M059J (cell line): ENCODE data around the gene PDE11A. TPM values are rescaled to one million over a fixed set of nuclear protein-coding genes. Genes with fewer than 3 reads are reported as not detected.
"Not testable (repeated sequence)": the region's sequence is repeated elsewhere in the genome, so short reads cannot be mapped to it uniquely, and the experiment has no call there.

Source experiments
- DNase-seq: peaks from one replicate; pipeline ENCODE4 v3.0.0-alpha.2; 2012; ENCODE audit warnings: low read depth
- total RNA-seq: library from RNA; depleted of rRNA; stranded (reverse); fragments of >200 nt; shearing (Covaris generic); gene quantifications from 2 replicates; pipeline ENCODE4 v1.2.3, GENCODE V29; 2014; rRNA removed

PDE11A gene
- total RNA-seq, result 0.49 and 2.0 TPM in 2 replicates

DNA sequence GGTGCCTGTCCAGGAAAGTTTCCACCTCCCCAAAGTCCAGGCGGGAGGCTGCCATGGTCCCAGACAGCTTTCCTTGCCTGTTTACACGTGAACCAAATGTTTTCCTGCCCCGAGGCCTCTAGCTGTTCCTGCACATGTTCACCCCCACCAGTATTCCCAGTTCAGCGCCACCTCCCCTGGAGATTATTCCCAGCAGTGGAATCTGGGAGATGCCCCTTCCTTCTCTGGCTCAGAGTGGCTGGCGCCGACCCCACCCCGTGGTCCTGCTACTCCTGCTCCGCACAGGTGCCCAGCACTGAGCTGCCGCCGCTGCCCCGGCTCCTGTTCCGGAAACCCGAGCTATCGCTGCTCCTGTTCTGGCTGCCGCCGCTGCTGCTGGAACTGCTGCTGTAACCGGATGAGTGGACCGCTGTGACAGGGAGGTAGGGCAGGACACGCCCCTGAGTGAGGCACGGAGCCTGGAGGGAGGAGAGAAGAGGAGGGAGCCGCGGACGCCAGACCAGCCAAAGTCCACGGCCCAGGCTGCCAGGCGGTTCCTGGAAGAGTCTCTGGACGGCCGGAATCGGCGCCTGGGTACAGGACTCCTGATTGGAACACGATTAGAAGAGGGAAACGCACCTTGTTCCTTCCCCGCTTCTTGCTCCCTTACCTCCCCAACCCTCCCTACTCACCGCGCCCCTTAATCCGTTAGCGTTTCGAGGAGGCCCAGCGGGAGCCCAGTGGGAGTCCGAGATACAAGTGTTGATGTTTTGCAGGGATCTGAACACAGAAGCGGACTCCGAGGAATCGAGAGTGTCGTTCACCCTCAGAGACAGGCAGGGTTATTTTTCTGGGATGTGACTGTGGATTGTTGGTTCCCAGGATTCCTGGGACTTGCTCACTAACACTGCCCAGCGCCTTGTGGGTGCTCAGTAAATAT lies at the start of gene PDE11A:
Gene PDE11A (minus strand): TSS at position 395 of the 919 bp plus-strand sequence. CDS start 340 bp downstream, at position 55.
- DNase-seq, result peak; percentile 89

DNA sequence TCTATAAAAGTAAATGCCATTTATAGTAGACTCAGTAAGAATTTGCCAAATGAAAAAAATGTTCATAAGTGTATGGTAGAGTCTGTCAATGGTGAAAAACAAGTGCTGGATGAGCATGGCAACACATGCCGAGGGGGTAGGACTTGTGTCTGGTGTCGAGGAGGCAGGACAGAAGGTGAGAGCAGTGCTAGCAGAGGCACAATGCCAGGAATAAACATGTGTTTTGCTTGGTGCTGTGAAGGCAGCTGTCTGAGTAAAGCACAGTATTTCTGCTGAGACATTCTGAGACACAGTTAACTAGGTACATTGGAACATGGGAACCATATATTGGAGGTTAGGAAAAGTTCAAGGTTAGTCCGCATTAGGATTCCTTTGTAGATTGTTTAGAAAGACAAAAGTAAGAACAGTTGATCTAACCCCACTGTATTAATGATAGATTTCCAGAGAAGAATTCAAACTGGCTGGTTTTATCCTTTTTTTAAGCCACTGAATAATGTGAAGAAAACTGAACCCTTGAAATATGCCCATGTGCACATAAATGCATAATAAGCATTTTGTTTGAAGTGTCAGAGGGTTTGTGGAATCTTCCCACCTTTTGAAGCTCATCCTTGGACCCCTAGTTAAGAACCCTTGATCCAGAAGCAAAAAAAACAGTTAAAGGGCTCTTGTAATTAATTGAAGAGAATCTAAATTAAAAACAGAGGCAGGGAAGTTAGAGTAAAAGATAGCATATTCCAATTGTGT lies 46.8 kb upstream of the PDE11A start:
- no peak for DNase-seq

DNA sequence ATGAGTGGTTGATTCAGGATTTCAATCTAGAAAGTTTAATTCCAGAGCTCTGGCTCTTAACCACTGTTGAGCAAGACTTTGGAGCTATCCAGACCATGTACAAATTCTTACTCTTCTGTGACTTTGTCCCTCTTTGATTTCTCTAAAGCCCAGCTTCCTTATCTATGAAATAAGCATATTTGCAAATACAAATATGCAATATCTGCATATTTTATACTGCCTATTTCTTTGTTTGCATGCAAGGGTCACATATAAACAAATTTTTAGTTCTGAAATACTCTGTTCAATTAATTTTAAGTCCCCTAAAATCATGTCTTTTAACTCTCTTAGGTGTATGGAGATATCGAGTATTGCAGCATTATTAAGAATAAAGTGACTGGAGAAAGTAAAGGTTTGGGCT lies 45.1 kb upstream of the PDE11A start:
- no peak for DNase-seq

DNA sequence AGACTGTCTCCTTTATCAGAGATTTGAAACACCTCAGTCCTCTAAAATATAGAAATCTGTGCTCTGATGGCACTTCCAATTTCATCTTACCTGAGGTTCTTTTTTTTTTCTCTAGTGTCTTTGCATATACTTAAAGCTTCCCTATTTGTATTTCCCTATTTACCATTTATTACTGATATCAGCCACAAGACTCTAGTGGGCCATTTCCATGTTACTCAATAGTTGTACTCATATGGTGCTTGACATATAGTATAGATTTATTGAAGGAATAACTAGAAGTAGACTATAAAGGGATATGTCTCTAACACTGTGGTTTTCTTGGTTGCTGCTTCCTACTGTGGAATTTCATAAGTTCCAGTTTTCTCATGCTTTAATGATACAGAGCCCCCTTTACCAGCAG lies 42.7 kb upstream of the PDE11A start:
- no peak for DNase-seq

DNA sequence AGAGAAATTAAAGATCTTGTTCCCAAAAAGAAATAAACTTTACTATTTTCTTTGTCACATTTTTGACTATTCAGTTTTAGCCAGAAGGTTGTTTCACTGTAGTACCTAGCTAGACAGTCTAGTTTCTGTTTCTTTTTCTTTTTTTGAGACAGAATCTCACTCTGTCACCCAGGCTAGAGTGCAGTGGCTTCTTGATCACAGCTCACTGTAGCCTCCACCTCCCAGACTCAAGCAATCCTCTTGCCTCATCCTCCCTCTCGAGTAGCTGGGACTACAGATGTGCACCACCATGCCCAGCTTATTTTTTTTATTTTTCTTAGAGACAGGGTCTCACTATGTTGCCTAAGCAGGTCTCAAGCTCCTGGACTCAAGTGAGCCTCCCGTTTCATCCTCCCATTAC lies 41.9 kb upstream of the PDE11A start:
- no peak for DNase-seq

DNA sequence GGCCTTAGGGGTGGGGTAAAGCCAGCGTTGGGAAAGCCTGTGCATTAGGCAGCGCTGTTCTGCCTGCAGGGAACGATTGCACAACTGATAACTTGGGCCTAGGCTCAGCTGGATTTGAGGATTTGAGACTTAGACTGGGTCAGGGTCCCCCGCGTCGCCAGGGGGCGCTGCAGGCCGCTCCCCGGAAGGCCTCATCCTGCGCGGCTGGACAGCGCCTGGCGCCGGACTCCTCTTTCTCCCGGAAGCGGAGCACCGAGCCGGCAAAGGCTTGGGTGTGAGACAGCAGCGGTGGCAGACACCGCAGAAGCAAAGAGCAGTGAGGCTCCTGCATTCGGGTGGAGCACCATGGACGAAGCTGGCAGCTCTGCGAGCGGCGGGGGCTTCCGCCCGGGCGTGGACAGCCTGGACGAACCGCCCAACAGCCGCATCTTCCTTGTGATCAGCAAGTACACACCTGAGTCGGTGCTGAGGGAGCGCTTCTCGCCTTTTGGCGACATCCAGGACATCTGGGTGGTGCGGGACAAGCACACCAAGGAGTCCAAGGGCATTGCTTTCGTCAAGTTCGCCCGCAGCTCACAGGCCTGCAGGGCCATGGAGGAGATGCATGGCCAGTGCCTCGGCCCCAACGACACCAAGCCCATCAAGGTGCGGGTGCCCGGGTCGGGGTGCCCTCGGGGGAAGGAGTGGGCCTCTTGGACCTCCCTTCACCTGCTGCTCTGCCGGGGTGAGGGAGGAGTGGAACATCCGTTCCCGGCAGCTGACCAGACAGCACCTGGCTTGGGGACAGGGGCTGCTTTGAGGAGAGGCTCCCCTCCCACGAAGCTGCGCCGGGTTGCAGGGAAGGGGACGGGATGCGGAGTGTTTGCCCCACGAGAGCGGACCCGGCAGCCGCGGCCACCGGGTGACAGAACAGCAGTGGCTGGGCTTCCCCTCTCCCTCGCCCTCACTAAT lies 39.9 kb upstream of the PDE11A start, which contains the start of gene RBM45:
Gene RBM45 (plus strand): TSS at position 236 of the 951 bp plus-strand sequence. CDS start 110 bp downstream, at position 346.
- peak; percentile 89 for DNase-seq

DNA sequence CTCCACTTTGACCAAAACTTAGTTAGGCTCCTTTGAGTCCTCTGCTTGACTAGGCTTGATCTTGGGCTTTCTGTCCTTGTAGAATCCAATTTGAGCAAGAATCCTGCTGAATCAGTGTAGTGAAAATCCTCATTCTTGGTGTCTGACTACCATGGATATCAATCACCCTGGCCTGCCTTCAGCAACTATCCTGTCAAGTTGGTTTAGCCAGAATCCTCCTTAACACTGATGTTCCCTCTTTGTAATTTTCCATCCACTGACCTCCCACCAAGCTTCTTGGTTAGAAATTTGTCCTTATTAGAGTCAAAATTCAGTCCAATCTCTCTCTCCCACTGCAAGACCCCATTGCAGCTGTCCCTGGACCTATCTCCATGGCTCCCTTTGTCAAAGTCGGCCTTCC lies 39.2 kb upstream of the PDE11A start:
- no peak for DNase-seq

DNA sequence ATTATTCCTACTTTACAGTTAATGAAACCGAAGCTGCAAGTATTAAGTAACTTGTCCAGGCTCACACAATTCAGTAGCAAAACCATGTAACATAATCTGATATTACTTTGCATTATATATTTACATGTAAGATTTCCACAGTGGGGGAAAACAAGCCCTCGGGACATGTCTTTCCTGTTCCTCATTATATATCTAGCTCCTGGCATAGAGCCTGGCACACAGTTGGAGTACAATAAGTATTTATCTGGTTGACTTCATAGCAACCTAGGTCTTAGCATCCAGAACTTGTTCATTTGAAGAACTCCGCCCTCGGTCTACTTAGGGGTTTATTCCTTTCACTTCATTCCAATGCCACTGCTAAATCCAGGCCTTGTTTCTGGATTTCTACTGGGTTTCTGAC lies 38.1 kb upstream of the PDE11A start:
- DNase-seq, result no peak

DNA sequence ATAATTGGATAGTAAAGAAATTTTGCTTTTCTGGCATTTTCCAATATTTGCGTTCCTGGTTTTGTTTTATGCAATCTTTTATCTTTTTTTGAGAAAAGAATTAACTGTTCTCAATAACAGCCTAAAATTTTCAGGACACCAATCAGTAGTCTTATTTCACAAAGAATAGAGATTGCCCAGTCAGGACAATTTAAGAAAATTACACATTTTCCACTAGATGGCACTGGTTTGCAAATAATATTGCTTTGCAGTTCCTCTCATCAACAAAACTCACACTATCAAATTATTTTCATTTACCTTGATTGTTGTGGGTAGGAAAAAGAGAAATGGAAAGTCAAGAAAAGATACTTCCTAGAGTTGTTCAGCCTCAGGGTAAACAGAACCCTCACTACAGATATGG lies 37.2 kb upstream of the PDE11A start:
- peak; percentile 43 for DNase-seq

DNA sequence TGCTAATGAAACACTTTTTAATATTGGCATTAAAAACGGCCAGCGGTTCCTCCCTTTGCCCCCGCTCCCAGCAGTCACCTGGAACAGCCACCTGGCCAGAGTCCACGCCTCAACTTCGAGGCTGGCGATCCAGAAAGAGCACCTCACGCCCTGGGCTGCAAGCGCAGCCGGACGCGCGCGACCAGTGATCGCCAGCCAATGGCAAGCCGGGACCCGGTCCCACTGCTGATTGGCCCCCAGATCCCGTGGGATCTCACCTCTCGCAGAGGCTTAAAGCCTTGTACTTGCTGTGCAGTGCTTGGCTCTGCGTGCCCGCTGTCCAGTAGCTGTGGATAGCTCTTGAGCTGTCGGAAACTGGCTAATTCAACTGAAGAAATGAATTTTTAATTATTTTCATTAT lies 35.6 kb upstream of the PDE11A start:
- no peak for DNase-seq

DNA sequence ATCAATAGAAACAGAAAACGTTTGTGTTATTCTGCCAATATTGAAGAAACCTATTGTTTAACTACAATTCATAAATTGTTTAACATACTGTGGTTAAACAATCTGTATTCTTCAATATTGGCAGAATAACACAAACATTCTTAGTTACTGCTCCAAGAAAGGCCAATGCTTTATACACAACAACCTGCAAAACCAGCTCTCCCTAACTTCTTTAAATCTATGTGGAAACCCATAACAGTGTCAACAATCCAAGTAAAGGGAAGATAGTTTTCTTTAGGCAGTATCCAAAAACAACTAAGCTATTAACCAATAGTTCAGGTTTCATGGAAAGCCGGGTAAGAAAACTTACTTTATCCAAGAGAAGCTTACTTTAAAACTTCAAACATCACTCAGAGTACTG lies 33.5 kb upstream of the PDE11A start:
- no peak for DNase-seq

DNA sequence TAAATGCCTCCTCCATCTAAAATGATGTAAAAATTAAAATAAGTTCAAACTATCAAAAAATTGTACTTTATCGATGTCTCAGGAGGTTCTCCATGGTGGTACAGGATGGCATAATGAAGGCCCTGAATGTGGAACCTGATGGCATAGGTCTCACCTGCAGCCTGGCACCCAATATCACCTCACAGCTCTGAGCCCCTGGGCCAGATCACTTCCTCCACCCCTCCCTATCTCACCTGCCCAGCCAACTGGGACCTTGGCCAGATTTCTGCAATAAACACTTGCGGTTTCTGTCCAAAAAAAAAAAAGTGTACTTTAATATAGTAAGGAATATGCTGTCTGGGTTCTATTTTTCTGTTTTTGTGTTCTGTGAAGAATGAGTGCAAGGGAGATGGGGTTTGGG lies 33.0 kb upstream of the PDE11A start:
- DNase-seq, result no peak

DNA sequence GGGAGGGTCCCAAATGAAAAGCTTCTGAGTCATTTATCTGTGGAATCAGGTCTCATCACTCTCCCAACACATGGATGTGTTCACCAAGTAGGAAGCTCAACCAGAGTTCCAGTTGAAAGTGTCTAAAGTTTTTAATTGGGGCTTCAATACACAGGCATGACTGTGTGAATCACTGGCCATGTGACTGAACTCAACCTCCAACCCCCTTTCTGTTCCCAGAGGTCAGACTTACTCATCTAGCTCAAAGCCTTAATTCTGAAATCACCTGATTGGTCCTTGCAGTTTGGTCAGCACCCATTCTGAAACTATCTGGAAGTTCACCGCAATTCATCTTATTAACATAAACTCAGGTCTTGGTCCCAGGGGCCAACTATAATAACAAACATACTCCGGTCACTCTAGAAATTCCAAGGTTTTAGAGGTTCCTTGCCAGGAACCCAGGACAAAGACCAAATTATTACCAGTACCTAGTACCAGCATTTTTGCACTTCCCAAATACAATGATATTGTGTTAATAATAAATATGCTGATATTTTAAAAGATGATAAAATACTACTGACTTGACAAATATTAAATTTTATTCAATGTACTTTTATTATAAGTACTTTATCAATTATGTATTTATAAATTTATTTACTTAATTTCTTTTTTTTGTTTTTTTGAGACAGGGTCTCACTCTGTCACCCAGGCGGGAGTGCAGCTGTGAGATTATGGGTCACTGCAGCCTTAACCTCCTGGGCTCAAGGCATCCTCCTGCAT lies 28.9 kb upstream of the PDE11A start:
- peak; percentile 19 for DNase-seq

DNA sequence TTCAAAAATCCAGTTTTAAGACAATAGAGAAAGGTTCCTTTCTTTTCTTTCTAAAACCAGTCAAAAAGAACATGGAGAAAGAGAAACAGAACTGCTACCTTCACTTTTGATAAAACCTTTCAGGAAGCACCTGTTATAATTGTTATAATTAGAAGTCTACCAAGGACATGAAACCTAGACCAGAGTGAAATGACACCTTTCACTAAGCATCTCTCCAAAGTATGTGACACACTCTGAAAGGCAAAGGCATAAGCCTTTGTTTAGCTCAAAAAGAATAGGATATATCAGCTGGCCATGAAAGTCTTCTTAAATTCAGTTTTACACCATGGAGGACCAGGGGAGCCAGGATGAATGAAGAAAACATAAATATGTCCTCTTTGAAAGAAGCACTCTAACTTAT lies 20.9 kb upstream of the PDE11A start:
- no peak for DNase-seq

DNA sequence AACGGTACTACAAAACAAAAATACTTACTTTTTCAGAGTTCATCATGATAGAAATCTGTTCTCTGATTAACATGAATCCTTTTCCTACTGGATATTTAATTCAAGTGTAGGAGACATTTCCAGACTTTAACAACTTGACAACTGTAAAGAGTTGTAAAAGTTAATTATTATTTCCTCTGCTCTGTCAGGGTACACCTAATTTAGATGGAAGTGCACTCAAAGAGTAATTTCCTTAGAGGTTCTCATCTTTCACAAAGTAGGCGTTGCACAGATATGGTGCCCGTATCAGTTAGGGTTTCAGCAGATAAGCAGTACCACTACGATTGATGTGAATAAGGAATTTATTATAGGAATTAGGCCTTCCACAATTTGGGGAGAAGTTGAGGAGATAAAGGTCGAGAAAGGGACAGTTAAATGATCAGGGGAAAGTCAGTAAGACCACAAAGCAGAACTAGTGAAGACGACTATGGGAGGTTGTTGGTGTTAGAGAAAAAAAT lies 16.2 kb upstream of the PDE11A start:
- DNase-seq, result no peak

DNA sequence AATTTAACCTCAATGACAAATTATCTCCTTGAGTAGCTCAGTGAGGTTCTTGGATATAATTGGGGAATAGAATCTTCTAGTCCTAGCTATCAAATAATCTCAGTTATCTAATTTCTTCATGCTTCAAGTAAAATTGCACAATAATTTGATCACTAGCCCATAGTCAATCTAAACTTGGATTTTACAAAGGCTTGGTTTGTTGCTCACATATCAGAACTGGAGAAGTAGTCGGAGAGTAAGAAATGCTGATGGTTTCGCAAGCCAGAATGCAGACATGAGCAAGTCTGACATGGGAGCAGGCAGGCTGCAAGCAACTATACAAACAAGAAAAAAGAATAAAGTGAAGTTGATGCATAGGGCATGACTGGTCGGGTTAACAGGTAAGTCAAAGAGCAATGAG lies 11.7 kb upstream of the PDE11A start:
- no peak for DNase-seq

DNA sequence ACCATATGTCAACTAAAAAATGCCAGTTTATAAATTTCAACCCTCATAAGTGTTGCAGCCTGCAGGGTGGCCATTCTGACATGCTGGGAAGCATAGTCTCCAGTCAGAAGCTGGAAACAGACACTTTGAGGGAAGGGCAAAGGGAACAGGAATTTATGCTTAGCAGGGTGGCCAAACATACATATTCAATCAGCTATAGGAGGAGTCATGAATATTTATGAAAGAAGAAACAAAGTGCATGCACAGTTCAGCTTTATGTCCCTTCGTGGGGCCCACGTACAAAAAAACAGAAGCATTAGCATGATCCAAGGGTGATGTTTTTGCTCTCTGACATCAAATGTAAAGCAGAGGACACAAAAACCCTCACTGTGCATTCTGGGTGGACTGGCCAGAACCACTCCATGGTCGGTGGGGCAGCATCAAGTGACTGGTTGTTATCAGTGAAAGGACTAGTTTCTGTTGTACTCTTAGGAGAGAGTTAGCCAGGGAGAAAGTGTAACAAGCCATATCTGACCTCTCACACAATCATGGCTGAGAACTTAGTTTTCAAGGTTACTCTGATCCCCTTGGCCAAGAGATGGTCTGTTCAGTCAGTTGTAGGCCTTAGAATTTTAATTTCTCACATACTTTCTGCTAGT lies 9.9 kb upstream of the PDE11A start:
- no peak for DNase-seq

DNA sequence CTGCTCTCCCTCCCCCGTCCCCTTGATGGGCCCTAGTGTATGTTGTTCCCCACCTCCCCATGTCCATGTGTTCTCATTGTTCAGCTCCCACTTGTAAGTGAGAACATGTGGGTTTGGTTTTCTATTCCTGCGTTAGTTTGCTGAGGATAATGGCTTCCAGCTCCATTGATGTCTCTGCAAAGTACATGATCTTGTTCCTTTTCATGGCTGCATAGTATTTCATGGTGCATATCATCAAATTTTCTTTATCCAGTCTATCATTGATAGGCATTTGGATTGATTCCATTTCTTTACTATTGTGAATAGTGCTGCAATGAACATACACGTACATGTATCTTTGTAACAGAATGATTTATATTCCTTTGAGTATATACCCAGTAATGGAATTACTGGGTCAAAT lies 6.7 kb upstream of the PDE11A start:
- not testable (repeated sequence) for DNase-seq

DNA sequence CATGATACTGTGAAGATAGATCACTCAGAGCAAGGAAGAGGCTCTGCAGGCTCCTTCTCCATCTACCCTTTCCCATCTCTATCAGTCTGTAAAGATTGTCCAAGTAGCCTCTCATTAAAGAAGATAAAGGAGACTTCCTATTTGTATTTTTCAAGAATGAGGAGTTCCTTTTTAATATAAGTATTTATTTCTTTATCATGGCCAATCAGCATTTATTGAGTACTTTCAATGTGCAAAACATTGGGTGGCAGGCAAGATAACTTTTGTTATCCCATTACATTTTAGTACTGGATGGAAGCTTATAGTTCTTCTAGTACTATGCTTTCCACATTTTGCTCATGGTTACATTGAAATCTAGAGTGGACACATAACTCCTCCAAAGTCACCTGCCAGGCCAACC lies 3.6 kb upstream of the PDE11A start:
- no peak for DNase-seq

DNA sequence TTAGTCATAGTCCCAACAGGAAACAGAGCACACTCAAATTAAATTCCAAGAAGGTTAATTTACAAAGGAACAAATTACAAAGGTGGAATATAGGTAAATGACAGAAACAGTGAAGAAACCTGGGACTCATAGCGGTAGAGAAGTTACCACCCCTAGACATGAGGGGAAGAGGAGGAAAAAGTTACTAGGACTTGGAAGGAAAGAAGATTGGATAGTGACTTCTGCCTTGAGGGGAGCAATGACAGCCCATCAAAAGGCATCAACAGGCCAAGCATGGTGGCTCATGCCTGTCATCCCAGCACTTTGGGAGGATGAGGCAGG lies 2.4 kb upstream of the PDE11A start:
- no peak for DNase-seq
